HepG2 (cell line): ENCODE measurements around the gene C2orf92. TPM values are rescaled to one million over a fixed set of nuclear protein-coding genes. Genes with fewer than 3 reads are reported as not detected.
A peak's percentile ranks its signal among the peaks of the same experiment; 100 is the strongest.

Experiments used
- AHDC1 ChIP-seq: sonication (generic); formaldehyde crosslinking; IDR thresholded peaks from 2 replicates; pipeline ENCODE4 v1.5.1; 2020; ENCODE audit warnings: mild to moderate bottlenecking, missing genetic modification reagents, borderline replicate concordance
- NKX3-1 ChIP-seq: sonication (generic); formaldehyde crosslinking; IDR thresholded peaks from 2 replicates; pipeline ENCODE4 v1.5.0; 2020; ENCODE audit warnings: missing genetic modification reagents
- POGZ ChIP-seq: sonication (generic); formaldehyde crosslinking; IDR thresholded peaks from 2 replicates; pipeline ENCODE4 v1.4.0; 2020; ENCODE audit warnings: mild to moderate bottlenecking, missing genetic modification reagents
- REL ChIP-seq: sonication (generic); formaldehyde crosslinking; conservative IDR thresholded peaks from 2 replicates; pipeline ENCODE4 v1.8.0; 2022; ENCODE audit warnings: mild to moderate bottlenecking, missing genetic modification reagents, moderate library complexity
- SMARCE1 ChIP-seq: fragments of 450-650 bp; IDR thresholded peaks from 2 replicates; pipeline ENCODE4 v1.6.1; 2017; ENCODE audit warnings: borderline replicate concordance
- SNRNP70 ChIP-seq: fragments of 200-400 bp; formaldehyde crosslinking; IDR thresholded peaks from 2 replicates; pipeline ENCODE4 v1.6.1; 2017; ENCODE audit warnings: mild to moderate bottlenecking, low read depth, low read length, moderate library complexity
- SRSF9 ChIP-seq: fragments of 200-400 bp; formaldehyde crosslinking; IDR thresholded peaks from 2 replicates; pipeline ENCODE4 v1.6.1; 2018; ENCODE audit warnings: borderline replicate concordance, mild to moderate bottlenecking, low read depth, low read length; ENCODE audit not compliant: insufficient read depth, poor library complexity, severe bottlenecking
- ZNF318 ChIP-seq: sonication (generic); formaldehyde crosslinking; IDR thresholded peaks from 2 replicates; pipeline ENCODE4 v1.4.0; 2020; ENCODE audit warnings: mild to moderate bottlenecking, missing genetic modification reagents
- ZNF383 ChIP-seq: sonication (generic); formaldehyde crosslinking; IDR thresholded peaks from 2 replicates; pipeline ENCODE4 v1.4.0; 2020; ENCODE audit warnings: missing genetic modification reagents, mild to moderate bottlenecking, borderline replicate concordance
- ZNF432 ChIP-seq: sonication (generic); formaldehyde crosslinking; IDR thresholded peaks from 2 replicates; pipeline ENCODE4 v1.5.0; 2020; ENCODE audit warnings: missing genetic modification reagents, mild to moderate bottlenecking, borderline replicate concordance
- ZNF879 ChIP-seq: sonication (generic); formaldehyde crosslinking; IDR thresholded peaks from 2 replicates; pipeline ENCODE4 v1.8.1; 2023; ENCODE audit warnings: missing genetic modification reagents
- polyA plus RNA-seq, 8 experiments: library from polyadenylated mRNA; depleted of rRNA in 3 of 8; stranded (reverse) in 7 of 8; unstranded in 1 of 8; fragments of >200 nt; fragmentation: Illumina TruSeq in 4 of 8; extraction: Trizol in 4 of 8; gene quantifications; 2 replicates each; pipeline versions ENCODE4 v1.2.1 to v1.2.3, GENCODE V29; 2011 to 2016; ENCODE audit warnings: low read depth in 4 of 8, missing spikeins in 1 of 8, mixed read lengths in 1 of 8; ENCODE audit not compliant: insufficient read depth in 1 of 8
- total RNA-seq, 5 experiments: library from RNA; depleted of rRNA; stranded (reverse); fragments of >200 nt; fragmentation: Illumina TruSeq; extraction: Trizol; gene quantifications; 2 replicates each; pipeline ENCODE4 v1.2.3, GENCODE V29; 2016; ENCODE audit warnings: low read depth in 1 of 5
- TF ChIP-seq, protein P1 (sequence below): sonication (generic); formaldehyde crosslinking; IDR thresholded peaks from 2 replicates; pipeline ENCODE4 v1.4.0; 2020; ENCODE audit warnings: mild to moderate bottlenecking, missing genetic modification reagents
- TF ChIP-seq, protein P2 (sequence below): conservative IDR thresholded peaks from 2 replicates; pipeline ENCODE4 v1.6.1; 2018; ENCODE audit warnings: missing genetic modification reagents

C2orf92 gene
- total and polyA plus RNA-seq, 2 of the 13 experiments (the other 11 are each of a cell fraction or from before 2014, with no cell fraction given), result 4.9 to 5.0 TPM

- TF ChIP-seq NKX3-1, result peak; percentile 43; the same call in 1 of the 2 replicates
- TF ChIP-seq ZNF383 (CRISPR knock-in tag), result no peak
- TF ChIP-seq, protein P1, sequence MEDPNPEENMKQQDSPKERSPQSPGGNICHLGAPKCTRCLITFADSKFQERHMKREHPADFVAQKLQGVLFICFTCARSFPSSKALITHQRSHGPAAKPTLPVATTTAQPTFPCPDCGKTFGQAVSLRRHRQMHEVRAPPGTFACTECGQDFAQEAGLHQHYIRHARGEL (CRISPR knock-in tag), result no peak
- no peak for TF ChIP-seq ZNF879
- TF ChIP-seq SMARCE1, result no peak
- no peak for TF ChIP-seq ZNF432 (CRISPR knock-in tag)
- TF ChIP-seq, protein P2, sequence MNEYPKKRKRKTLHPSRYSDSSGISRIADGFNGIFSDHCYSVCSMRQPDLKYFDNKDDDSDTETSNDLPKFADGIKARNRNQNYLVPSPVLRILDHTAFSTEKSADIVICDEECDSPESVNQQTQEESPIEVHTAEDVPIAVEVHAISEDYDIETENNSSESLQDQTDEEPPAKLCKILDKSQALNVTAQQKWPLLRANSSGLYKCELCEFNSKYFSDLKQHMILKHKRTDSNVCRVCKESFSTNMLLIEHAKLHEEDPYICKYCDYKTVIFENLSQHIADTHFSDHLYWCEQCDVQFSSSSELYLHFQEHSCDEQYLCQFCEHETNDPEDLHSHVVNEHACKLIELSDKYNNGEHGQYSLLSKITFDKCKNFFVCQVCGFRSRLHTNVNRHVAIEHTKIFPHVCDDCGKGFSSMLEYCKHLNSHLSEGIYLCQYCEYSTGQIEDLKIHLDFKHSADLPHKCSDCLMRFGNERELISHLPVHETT (CRISPR knock-in tag), result peak; percentile 59
- TF ChIP-seq POGZ (CRISPR knock-in tag), result peak; percentile 80
- TF ChIP-seq AHDC1 (CRISPR knock-in tag), result no peak
- no peak for TF ChIP-seq ZNF318 (CRISPR knock-in tag)
- no peak for TF ChIP-seq SRSF9
- TF ChIP-seq REL (CRISPR knock-in tag), result no peak
- TF ChIP-seq SNRNP70, result no peak
Measured at GRCh38 chr2:97663962-97664635, 5.4 kb upstream of the C2orf92 start, which contains the start of gene ACTR1B (continued).
